ENCODE results near the gene CACTIN. TPM values are rescaled to one million over a fixed set of nuclear protein-coding genes. Genes with fewer than 3 reads are reported as not detected.

The CACTIN gene
- total RNA-seq, 1 experiment from 2014 or later, result 25.1 TPM

GRCh38 chr19:3621689-3622088, 4.9 kb downstream of the CACTIN start:
- intact Hi-C loops (cut with micrococcal nuclease), result no loop called here
- Mint-ChIP-seq H3K9me3 (ENCODE audit: unreplicated experiment) (no peaks in the 10 kb centered on the region), H3K27ac (ENCODE audit: low read depth, unreplicated experiment) (no peak overlapping the region), H3K4me1 (ENCODE audit: insufficient read depth, unreplicated experiment) (peaks cover 9% of the 10 kb centered on the region), H3K36me3 (ENCODE audit: insufficient read depth, unreplicated experiment) (peaks cover 26% of the 10 kb centered on the region), H3K27me3 (ENCODE audit: insufficient read depth, unreplicated experiment) (no peaks in the 10 kb centered on the region), H3K4me3 (ENCODE audit: unreplicated experiment) (no peak overlapping the region)
- ChIA-PET POLR2A (interaction anchor here (0.7 kb wide), 1 partner anchor 14 kb away, joined by 3 read pairs; no protein-coding TSS in a partner anchor), CTCF (no interaction called here)
- DNase-seq (ENCODE audit: unreplicated experiment), result no peak
- no peak for TF ChIP-seq CTCF (IDR thresholded peaks at IDR 0.05; ENCODE audit: unreplicated experiment)
- BruUV-seq (replicated peaks), result no TSS peak

- no peak overlapping the region for H3K4me3 Mint-ChIP-seq (ENCODE audit: unreplicated experiment)
- no TSS peak for BruUV-seq (replicated peaks)
- no peak for TF ChIP-seq CTCF (IDR thresholded peaks at IDR 0.05; ENCODE audit: unreplicated experiment)
- no peaks in the 10 kb centered on the region for H3K27me3 Mint-ChIP-seq (ENCODE audit: insufficient read depth, unreplicated experiment)
- no peak overlapping the region for H3K27ac Mint-ChIP-seq (ENCODE audit: low read depth, unreplicated experiment)
- intact Hi-C loops (cut with micrococcal nuclease), result no loop called here
- peaks cover 26% of the 10 kb centered on the region for H3K36me3 Mint-ChIP-seq (ENCODE audit: insufficient read depth, unreplicated experiment)
- CTCF ChIA-PET, result interaction anchor here (0.5 to 0.6 kb wide), 2 partner anchors 44 to 70 kb away, joined by 3 read pairs; no protein-coding TSS in a partner anchor
- no peaks in the 10 kb centered on the region for H3K9me3 Mint-ChIP-seq (ENCODE audit: unreplicated experiment)
- H3K4me1 Mint-ChIP-seq (ENCODE audit: insufficient read depth, unreplicated experiment), result peaks cover 9% of the 10 kb centered on the region
- DNase-seq (ENCODE audit: unreplicated experiment), result no peak
- POLR2A ChIA-PET, result interaction anchor here (0.7 kb wide), 1 partner anchor 13 kb away, joined by 3 read pairs; no protein-coding TSS in a partner anchor
Measured at GRCh38 chr19:3620817-3621547, 5.6 kb downstream of the CACTIN start.

GRCh38 chr19:3620145-3620816, 6.3 kb downstream of the CACTIN start:
- Mint-ChIP-seq H3K4me1 (ENCODE audit: insufficient read depth, unreplicated experiment) (peaks cover 9% of the 10 kb centered on the region), H3K27ac (ENCODE audit: low read depth, unreplicated experiment) (no peak overlapping the region), H3K4me3 (ENCODE audit: unreplicated experiment) (no peak overlapping the region), H3K27me3 (ENCODE audit: insufficient read depth, unreplicated experiment) (no peaks in the 10 kb centered on the region), H3K36me3 (ENCODE audit: insufficient read depth, unreplicated experiment) (peaks cover 26% of the 10 kb centered on the region), H3K9me3 (ENCODE audit: unreplicated experiment) (no peaks in the 10 kb centered on the region)
- intact Hi-C loops (cut with micrococcal nuclease), result no loop called here
- DNase-seq (ENCODE audit: unreplicated experiment), result no peak
- no peak for TF ChIP-seq CTCF (IDR thresholded peaks at IDR 0.05; ENCODE audit: unreplicated experiment)
- BruUV-seq (replicated peaks), result no TSS peak
- ChIA-PET CTCF (interaction anchor here (0.5 to 1.4 kb wide), 5 partner anchors 45 to 1157 kb away, joined by 3 to 5 read pairs (median 4); no protein-coding TSS in a partner anchor), POLR2A (no interaction called here)

- no peaks in the 10 kb centered on the region for H3K27me3 Mint-ChIP-seq (ENCODE audit: insufficient read depth, unreplicated experiment)
- no peak overlapping the region for H3K27ac Mint-ChIP-seq (ENCODE audit: low read depth, unreplicated experiment)
- peaks cover 26% of the 10 kb centered on the region for H3K36me3 Mint-ChIP-seq (ENCODE audit: insufficient read depth, unreplicated experiment)
- H3K4me3 Mint-ChIP-seq (ENCODE audit: unreplicated experiment), result no peak overlapping the region
- no peaks in the 10 kb centered on the region for H3K9me3 Mint-ChIP-seq (ENCODE audit: unreplicated experiment)
- intact Hi-C loops (cut with micrococcal nuclease), result no loop called here
- H3K4me1 Mint-ChIP-seq (ENCODE audit: insufficient read depth, unreplicated experiment), result peaks cover 7% of the 10 kb centered on the region
- CTCF ChIA-PET, result interaction anchor here (0.5 to 1.4 kb wide), 4 partner anchors 50 to 718 kb away, joined by 3 to 5 read pairs (median 4); no protein-coding TSS in a partner anchor
- POLR2A ChIA-PET, result no interaction called here
- no peak for TF ChIP-seq CTCF (IDR thresholded peaks at IDR 0.05; ENCODE audit: unreplicated experiment)
- DNase-seq (ENCODE audit: unreplicated experiment), result no peak
- no TSS peak for BruUV-seq (replicated peaks)
Measured at GRCh38 chr19:3619631-3620012, 7.0 kb downstream of the CACTIN start.
